CD8-positive, alpha-beta memory T cell (primary cell): ENCODE results near the gene CERKL. TPM values are rescaled to one million over a fixed set of nuclear protein-coding genes. Genes with fewer than 3 reads are reported as not detected.

ENCODE experiments used
- CTCF ChIA-PET: fragments of 350-600 bp; sonication (Branson Sonifier 250); formaldehyde crosslinking; loops from one replicate; lab custom pipeline; 2021; ENCODE audit warnings: antibody characterized with exemption; lab: Charles Lee
- POLR2A ChIA-PET: fragments of 350-600 bp; sonication (Branson Sonifier 250); formaldehyde crosslinking; loops from one replicate; lab custom pipeline; 2021; ENCODE audit warnings: antibody characterized with exemption; lab: Charles Lee
- DNase-seq, 5 donors: peaks; one replicate each; pipeline versions ENCODE4 v3.0.0 to v3.0.0-alpha.2; 2020 to 2022; ENCODE audit warnings: mixed read lengths in 1 of 5
- H3K27ac ChIP-seq: one replicate; pipeline ENCODE4 v1.7.0; 2013; ENCODE audit warnings: low read depth, mild to moderate bottlenecking, low read length, moderate library complexity
- H3K27me3 ChIP-seq: 2 replicates; pipeline ENCODE4 v1.7.0; 2013; ENCODE audit warnings: low read length, mild to moderate bottlenecking; ENCODE audit not compliant: insufficient read depth, poor library complexity, severe bottlenecking
- H3K36me3 ChIP-seq: 2 replicates; pipeline ENCODE4 v1.7.0; 2013; ENCODE audit warnings: mild to moderate bottlenecking, low read length, moderate library complexity; ENCODE audit not compliant: insufficient read depth
- H3K4me1 ChIP-seq: 2 replicates; pipeline ENCODE4 v1.7.0; 2013; ENCODE audit warnings: mild to moderate bottlenecking, low read length, moderate library complexity; ENCODE audit not compliant: insufficient read depth
- H3K4me3 ChIP-seq: 2 replicates; pipeline ENCODE4 v1.7.0; 2013; ENCODE audit warnings: mild to moderate bottlenecking, low read length
- H3K9me3 ChIP-seq: 2 replicates; pipeline ENCODE4 v1.7.0; 2013; ENCODE audit warnings: mild to moderate bottlenecking, low read length
- H3K27ac Mint-ChIP-seq, 8 donors: one replicate each; pipeline ENCODE4 v1.8.0; 2020 to 2021; ENCODE audit warnings: mixed read lengths in 8 of 8, mild to moderate bottlenecking in 6 of 8, inconsistent platforms in 3 of 8, moderate library complexity in 3 of 8
- H3K27me3 Mint-ChIP-seq, 2 donors: one replicate each; pipeline ENCODE4 v1.8.0; 2020 to 2021; ENCODE audit warnings: mixed read lengths in 2 of 2, mild to moderate bottlenecking in 1 of 2, moderate library complexity in 1 of 2
- H3K36me3 Mint-ChIP-seq, 3 donors: one replicate each; pipeline ENCODE4 v1.8.0; 2020 to 2021; ENCODE audit warnings: mixed read lengths in 3 of 3, inconsistent platforms in 1 of 3, mild to moderate bottlenecking in 1 of 3
- H3K4me1 Mint-ChIP-seq, 3 donors: one replicate each; pipeline ENCODE4 v1.8.0; 2020 to 2021; ENCODE audit warnings: mixed read lengths in 3 of 3, inconsistent platforms in 1 of 3, mild to moderate bottlenecking in 1 of 3
- H3K4me3 Mint-ChIP-seq, 7 donors: one replicate each; pipeline ENCODE4 v1.8.0; 2020 to 2021; ENCODE audit warnings: mixed read lengths in 7 of 7, mild to moderate bottlenecking in 6 of 7, moderate library complexity in 4 of 7, inconsistent platforms in 2 of 7
- H3K9me3 Mint-ChIP-seq, 5 donors: one replicate each; pipeline ENCODE4 v1.8.0; 2020 to 2022; ENCODE audit warnings: mixed read lengths in 5 of 5, mild to moderate bottlenecking in 3 of 5, moderate library complexity in 2 of 5, inconsistent platforms in 1 of 5
- polyA plus RNA-seq: library from polyadenylated mRNA; unstranded; fragments of 300-500 nt; fragmentation: Illumina TruSeq; gene quantifications from one replicate; pipeline ENCODE4 v1.2.3, GENCODE V29; 2021
- total RNA-seq, 2 experiments: library from RNA; stranded (reverse); gene quantifications; one replicate each; pipeline ENCODE4 v1.2.3, GENCODE V29; 2021

Gene CERKL
- total and polyA plus RNA-seq, 3 experiments from 2014 or later: 31.9 TPM; not detected in 2

GRCh38 chr2:181616715-181617114 lies 40.2 kb downstream of the CERKL start:
- H3K27me3 ChIP-seq: no peaks in the 10 kb centered on the region
- no peak for DNase-seq
- H3K4me3 ChIP-seq: no peak overlapping the region
- peaks cover 0 to 1% (median 0%) of the 10 kb centered on the region in 3 donors for H3K4me1 Mint-ChIP-seq
- POLR2A ChIA-PET: no interaction called here
- H3K36me3 Mint-ChIP-seq: no peaks in the 10 kb centered on the region
- no peaks in the 10 kb centered on the region for H3K4me1 ChIP-seq
- CTCF ChIA-PET: interaction anchor here (0.7 kb wide), 1 partner anchor 234 kb away, joined by 3 read pairs; no protein-coding TSS in a partner anchor
- H3K9me3 ChIP-seq: no peaks in the 10 kb centered on the region
- H3K27ac ChIP-seq: no peak overlapping the region
- H3K27ac Mint-ChIP-seq: no peak overlapping the region
- H3K4me3 Mint-ChIP-seq: no peak overlapping the region
- H3K9me3 Mint-ChIP-seq: no peaks in the 10 kb centered on the region
- H3K36me3 ChIP-seq: no peaks in the 10 kb centered on the region
- peaks cover 9 to 25% of the 10 kb centered on the region in 2 donors for H3K27me3 Mint-ChIP-seq

GRCh38 chr2:181614874-181615638 lies 41.8 kb downstream of the CERKL start:
- no peaks in the 10 kb centered on the region for H3K4me1 ChIP-seq
- no peak overlapping the region for H3K27ac Mint-ChIP-seq
- no peak for DNase-seq
- no peaks in the 10 kb centered on the region for H3K27me3 ChIP-seq
- H3K4me1 Mint-ChIP-seq: peaks cover 0 to 1% (median 0%) of the 10 kb centered on the region in 3 donors
- H3K27me3 Mint-ChIP-seq: peaks cover 6 to 18% of the 10 kb centered on the region in 2 donors
- H3K4me3 Mint-ChIP-seq: no peak overlapping the region
- no peak overlapping the region for H3K4me3 ChIP-seq
- no peaks in the 10 kb centered on the region for H3K36me3 ChIP-seq
- no peaks in the 10 kb centered on the region for H3K9me3 ChIP-seq
- ChIA-PET POLR2A (no interaction called here), CTCF (no interaction called here)
- H3K27ac ChIP-seq: no peak overlapping the region
- H3K36me3 Mint-ChIP-seq: no peaks in the 10 kb centered on the region
- H3K9me3 Mint-ChIP-seq: no peaks in the 10 kb centered on the region

DNA sequence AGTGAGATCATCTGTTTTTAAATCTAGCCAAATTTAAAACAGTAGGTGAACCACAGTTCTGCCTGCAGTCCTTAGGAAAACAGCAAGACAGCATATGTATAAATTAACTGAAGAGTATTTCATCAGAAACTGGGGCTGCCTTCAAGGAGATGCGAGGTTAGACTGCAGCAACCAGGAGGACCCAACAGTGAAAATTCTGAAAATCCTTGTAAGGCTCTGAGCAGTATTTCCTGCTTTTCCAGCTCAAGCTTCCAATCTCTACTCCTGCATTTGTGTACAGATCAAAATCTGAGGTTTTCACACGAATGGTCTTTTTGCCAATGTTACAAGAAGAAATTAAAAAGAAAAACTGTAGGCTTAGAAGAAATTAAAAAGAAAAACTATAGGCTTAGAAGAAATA lies 43.7 kb downstream of the CERKL start:
- Mint-ChIP-seq H3K9me3 (no peaks in the 10 kb centered on the region), H3K27me3 (peaks cover 2 to 13% of the 10 kb centered on the region in 2 donors), H3K36me3 (no peaks in the 10 kb centered on the region), H3K27ac (no peak overlapping the region), H3K4me3 (no peak overlapping the region), H3K4me1 (peaks cover 3 to 5% (median 5%) of the 10 kb centered on the region in 3 donors)
- no peaks in the 10 kb centered on the region for H3K36me3 ChIP-seq
- DNase-seq: no peak
- ChIA-PET POLR2A (no interaction called here), CTCF (no interaction called here)
- H3K27me3 ChIP-seq: no peaks in the 10 kb centered on the region
- no peak overlapping the region for H3K4me3 ChIP-seq
- no peaks in the 10 kb centered on the region for H3K4me1 ChIP-seq
- H3K9me3 ChIP-seq: no peaks in the 10 kb centered on the region
- H3K27ac ChIP-seq: no peak overlapping the region

GRCh38 chr2:181607629-181608590 lies 49.0 kb downstream of the CERKL start:
- CTCF ChIA-PET: no interaction called here
- H3K36me3 Mint-ChIP-seq: peaks cover 0 to 2% (median 0%) of the 10 kb centered on the region in 3 donors
- H3K4me1 Mint-ChIP-seq: peaks cover 14 to 15% (median 14%) of the 10 kb centered on the region in 3 donors
- H3K4me1 ChIP-seq: peaks cover 10% of the 10 kb centered on the region
- H3K27me3 Mint-ChIP-seq: peaks cover 0 to 6% of the 10 kb centered on the region in 2 donors
- H3K4me3 ChIP-seq: no peak overlapping the region
- no peak overlapping the region for H3K27ac Mint-ChIP-seq
- H3K27me3 ChIP-seq: no peaks in the 10 kb centered on the region
- H3K36me3 ChIP-seq: no peaks in the 10 kb centered on the region
- H3K27ac ChIP-seq: no peak overlapping the region
- no peak for DNase-seq
- no peaks in the 10 kb centered on the region for H3K9me3 ChIP-seq
- H3K4me3 Mint-ChIP-seq: no peak overlapping the region
- peaks cover 0 to 12% (median 8%) of the 10 kb centered on the region in 5 donors for H3K9me3 Mint-ChIP-seq
- POLR2A ChIA-PET: interaction anchor here (0.5 kb wide), 1 partner anchor 162 kb away, joined by 3 read pairs; no protein-coding TSS in a partner anchor

- Histone ChIP-seq H3K27me3 (no peaks in the 10 kb centered on the region), H3K36me3 (no peaks in the 10 kb centered on the region), H3K4me1 (peaks cover 10% of the 10 kb centered on the region), H3K4me3 (no peak overlapping the region), H3K9me3 (no peaks in the 10 kb centered on the region), H3K27ac (no peak overlapping the region)
- Mint-ChIP-seq H3K9me3 (peaks cover 0 to 12% (median 8%) of the 10 kb centered on the region in 5 donors), H3K36me3 (peaks cover 0 to 2% (median 0%) of the 10 kb centered on the region in 3 donors), H3K4me3 (no peak overlapping the region), H3K4me1 (peaks cover 14 to 15% (median 14%) of the 10 kb centered on the region in 3 donors), H3K27ac (no peak overlapping the region), H3K27me3 (peaks cover 3 to 6% of the 10 kb centered on the region in 2 donors)
- ChIA-PET CTCF (no interaction called here), POLR2A (no interaction called here)
- no peak for DNase-seq
These were observed 50.7 kb downstream of the CERKL start for GRCh38 chr2:181605889-181606837.

GRCh38 chr2:181602017-181602416 lies 54.9 kb downstream of the CERKL start:
- DNase-seq: no peak
- Histone ChIP-seq H3K27ac (no peak overlapping the region), H3K36me3 (no peaks in the 10 kb centered on the region), H3K4me1 (no peaks in the 10 kb centered on the region), H3K9me3 (no peaks in the 10 kb centered on the region), H3K4me3 (no peak overlapping the region), H3K27me3 (no peaks in the 10 kb centered on the region)
- POLR2A ChIA-PET: no interaction called here
- Mint-ChIP-seq H3K27me3 (peaks cover 11 to 19% of the 10 kb centered on the region in 2 donors), H3K4me1 (no peaks in the 10 kb centered on the region), H3K36me3 (peaks cover 0 to 2% (median 0%) of the 10 kb centered on the region in 3 donors), H3K9me3 (peaks cover 0 to 12% (median 8%) of the 10 kb centered on the region in 5 donors), H3K4me3 (no peak overlapping the region), H3K27ac (no peak overlapping the region)
- CTCF ChIA-PET: no interaction called here

GRCh38 chr2:181596556-181596955 lies 60.3 kb downstream of the CERKL start:
- ChIA-PET CTCF (no interaction called here), POLR2A (no interaction called here)
- Mint-ChIP-seq H3K9me3 (no peaks in the 10 kb centered on the region), H3K27me3 (peaks cover 4 to 16% of the 10 kb centered on the region in 2 donors), H3K4me3 (no peak overlapping the region), H3K27ac (no peak overlapping the region), H3K4me1 (no peaks in the 10 kb centered on the region), H3K36me3 (no peaks in the 10 kb centered on the region)
- no peak overlapping the region for H3K4me3 ChIP-seq
- H3K9me3 ChIP-seq: no peaks in the 10 kb centered on the region
- H3K4me1 ChIP-seq: no peaks in the 10 kb centered on the region
- no peaks in the 10 kb centered on the region for H3K36me3 ChIP-seq
- H3K27ac ChIP-seq: no peak overlapping the region
- DNase-seq: no peak
- no peaks in the 10 kb centered on the region for H3K27me3 ChIP-seq
